K562 (cell line): ENCODE data around the gene LRGUK. TPM values are rescaled to one million over a fixed set of nuclear protein-coding genes. Genes with fewer than 3 reads are reported as not detected.
A peak's percentile ranks its signal among the peaks of the same experiment; 100 is the strongest.

Source experiments
- ATAC-seq: fragments of 200-7000 bp; cut with Tn5 transposase; 3 replicates; pipeline ENCODE4 v1.9.1; 2020; ENCODE audit warnings: moderate library complexity
- BruUV-seq: library from RNA; stranded (reverse); fragments of 400-500 nt; replicated peaks from 2 replicates; lab custom pipeline; 2021; lab: Mats Ljungman, UMichigan
- CTCF ChIA-PET: fragments of 300-600 bp; formaldehyde crosslinking; extraction: SDS; loops from one replicate; lab custom pipeline; 2021; ENCODE audit warnings: low intra/inter-chr PET ratio; lab: Yijun Ruan, JAX
- POLR2A ChIA-PET: fragments of 300-600, 350-650 bp; sonication (Branson Sonifier 250); formaldehyde crosslinking; extraction: SDS; loops from one replicate; lab custom pipeline; 2021; ENCODE audit warnings: antibody characterized with exemption, inconsistent platforms; lab: Yijun Ruan, JAX
- DNase-seq, 4 experiments: peaks; one replicate each; pipeline versions ENCODE4 v3.0.0 to v3.0.0-alpha.2; 2011 to 2018; ENCODE audit warnings: low spot score in 3 of 4, mixed read lengths in 3 of 4; ENCODE audit errors: extremely low read depth in 1 of 4
- FAIRE-seq: peaks from 2 replicates; lab custom pipeline; 2011; peaks lifted over from hg19 to GRCh38; lab: Jason Lieb, UNC
- H2AFZ ChIP-seq: 2 replicates; pipeline ENCODE4 v1.6.0; 2011; ENCODE audit warnings: low read depth, low read length, control low read depth, inconsistent platforms
- H3K27ac ChIP-seq: fragments of 200-600 bp; 3 replicates; pipeline ENCODE4 v1.8.0; 2011; ENCODE audit warnings: low read depth, mild to moderate bottlenecking, control low read depth, inconsistent platforms, low read length, moderate library complexity, mixed read lengths; ENCODE audit errors: extremely low read depth
- H3K27me3 ChIP-seq, 2 experiments: fragments of 300-600 bp in 1 of 2; 2 replicates in 1 of 2; 3 replicates in 1 of 2; pipeline versions ENCODE4 v1.6.0 to v1.8.0; 2011; ENCODE audit warnings: inconsistent platforms in 2 of 2, low read length in 2 of 2, mild to moderate bottlenecking in 1 of 2, mixed read lengths in 1 of 2, moderate library complexity in 1 of 2; ENCODE audit not compliant: control insufficient read depth in 2 of 2, insufficient read depth in 2 of 2
- H3K36me3 ChIP-seq: fragments of 300-600 bp; 3 replicates; pipeline ENCODE4 v1.8.0; 2011; ENCODE audit warnings: mild to moderate bottlenecking, low read length, inconsistent platforms; ENCODE audit not compliant: control insufficient read depth, insufficient read depth
- H3K4me1 ChIP-seq, 2 experiments: fragments of 200-600 bp in 1 of 2; replicated peaks in 1 of 2; 2 replicates in 1 of 2; 3 replicates in 1 of 2; pipeline versions ENCODE4 v1.5.1 to v1.8.0; 2011; ENCODE audit warnings: inconsistent platforms in 2 of 2, low read length in 2 of 2, mild to moderate bottlenecking in 1 of 2, mixed read lengths in 1 of 2, moderate library complexity in 1 of 2; ENCODE audit not compliant: control insufficient read depth in 2 of 2, insufficient read depth in 2 of 2
- H3K4me2 ChIP-seq: 2 replicates; pipeline ENCODE4 v1.6.1; 2011; ENCODE audit warnings: low read length, control low read depth, inconsistent platforms, mixed read lengths; ENCODE audit not compliant: insufficient read depth
- H3K4me3 ChIP-seq: fragments of 200-600 bp; sonication (generic), shearing (Covaris generic); 2 replicates; pipeline ENCODE4 v1.5.1; 2016; ENCODE audit warnings: control low read depth, inconsistent platforms
- H3K79me2 ChIP-seq: fragments of 200-600 bp; 3 replicates; pipeline ENCODE4 v1.8.0; 2011; ENCODE audit warnings: low read length, inconsistent platforms; ENCODE audit not compliant: control insufficient read depth, insufficient read depth
- H3K9ac ChIP-seq, 2 experiments: 2 replicates each; pipeline versions ENCODE4 v1.6.0 to v1.6.1; 2011; ENCODE audit warnings: low read depth in 2 of 2, low read length in 2 of 2, control low read depth in 1 of 2, inconsistent platforms in 1 of 2, mild to moderate bottlenecking in 1 of 2, mixed read lengths in 1 of 2; ENCODE audit not compliant: insufficient read depth in 1 of 2
- H3K9me1 ChIP-seq: one replicate; pipeline ENCODE4 v1.6.0; 2011; ENCODE audit warnings: inconsistent platforms, mild to moderate bottlenecking, low read length, moderate library complexity; ENCODE audit not compliant: control insufficient read depth, insufficient read depth
- H3K9me3 ChIP-seq: replicated peaks from 2 replicates; pipeline ENCODE4 v1.5.1; 2011; ENCODE audit warnings: low read depth, low read length, inconsistent platforms; ENCODE audit not compliant: control insufficient read depth, insufficient read depth
- H4K20me1 ChIP-seq: replicated peaks from 2 replicates; pipeline ENCODE4 v1.6.1; 2011; ENCODE audit warnings: low read length, inconsistent platforms, mixed read lengths; ENCODE audit not compliant: control insufficient read depth, insufficient read depth
- E2F5 ChIP-seq: sonication (generic); formaldehyde crosslinking; IDR thresholded peaks from 2 replicates; pipeline ENCODE4 v1.8.0; 2022; ENCODE audit warnings: mild to moderate bottlenecking, missing genetic modification reagents
- GTF2F1 ChIP-seq: IDR thresholded peaks from 2 replicates; pipeline ENCODE4 v1.6.1; 2011; ENCODE audit warnings: low read depth, low read length, improper control_type of control experiment
- IFI16 ChIP-seq: fragments of 250-450 bp; sonication (Bioruptor Pico); IDR thresholded peaks from 2 replicates; pipeline ENCODE4 v2.1.2; 2022; ENCODE audit warnings: mild to moderate bottlenecking, inconsistent platforms
- RBM34 ChIP-seq: fragments of 200-400 bp; formaldehyde crosslinking; IDR thresholded peaks from 2 replicates; pipeline ENCODE4 v1.6.1; 2018; ENCODE audit warnings: low read length, borderline replicate concordance; ENCODE audit not compliant: insufficient read depth
- TAF9B ChIP-seq: fragments of 450-650 bp; IDR thresholded peaks from 2 replicates; pipeline ENCODE4 v1.6.1; 2018; ENCODE audit warnings: mild to moderate bottlenecking; ENCODE audit not compliant: partially characterized antibody
- ZBTB43 ChIP-seq: sonication (generic); formaldehyde crosslinking; IDR thresholded peaks from 2 replicates; pipeline ENCODE4 v1.8.0; 2023; ENCODE audit warnings: mild to moderate bottlenecking, missing genetic modification reagents
- ZNF316 ChIP-seq: fragments of 450-650 bp; IDR thresholded peaks from 2 replicates; pipeline ENCODE4 v1.6.1; 2016
- ZNF318 ChIP-seq, 2 experiments: fragments of 450-650 bp; IDR thresholded peaks; 2 replicates each; pipeline ENCODE4 v1.6.1; 2016; ENCODE audit warnings: mild to moderate bottlenecking in 2 of 2, borderline replicate concordance in 1 of 2, low read depth in 1 of 2, moderate library complexity in 1 of 2
- WGBS: fragments of 100-300 bp; shearing (Covaris generic); methylation state at CpG from one replicate; pipeline ENCODE4 v1.1.6; 2016; ENCODE audit warnings: low coverage, mixed read lengths; ENCODE audit not compliant: insufficient coverage; ENCODE audit errors: missing lambda C conversion rate; 5-methylcytosine and 5-hydroxymethylcytosine counted together
- in situ Hi-C: fragments of 300-500 bp; cut with MboI; formaldehyde crosslinking; loops from 4 replicates; pipeline ENCODE4 v1.15.0; 2018; ENCODE audit warnings: inconsistent platforms, mixed read lengths
- intact Hi-C: fragments of 100-400 bp; cut with micrococcal nuclease; formaldehyde crosslinking; loops from 2 replicates; pipeline ENCODE4 v1.14.2; 2022
- polyA plus RNA-seq, 8 experiments: library from polyadenylated mRNA; depleted of rRNA in 4 of 8; stranded (reverse) in 5 of 8; unstranded in 3 of 8; fragments of >200 nt; fragmentation: Nextera tagmentation in 2 of 8; fragmentation: Illumina TruSeq in 1 of 8; extraction: Ambion mirVana in 2 of 8; extraction: Trizol in 1 of 8; gene quantifications; 2 replicates each; pipeline versions ENCODE4 v1.2.1 to v1.2.3, GENCODE V29; 2011 to 2014; ENCODE audit warnings: inconsistent platforms in 1 of 8, missing spikeins in 1 of 8
- total RNA-seq, 7 experiments: library from RNA; depleted of rRNA in 6 of 7; stranded (reverse); fragments of >200 nt in 6 of 7; fragmentation: Illumina TruSeq in 2 of 7; extraction: Trizol in 2 of 7; gene quantifications; 2 replicates each; pipeline versions ENCODE4 v1.2.1 to v1.2.3, GENCODE V29; 2011 to 2021; ENCODE audit warnings: low replicate concordance in 1 of 7
- TF ChIP-seq, protein P1 (sequence below): sonication (generic); formaldehyde crosslinking; IDR thresholded peaks from 2 replicates; pipeline ENCODE4 v1.8.1; 2023; ENCODE audit warnings: mild to moderate bottlenecking, missing genetic modification reagents
- TF ChIP-seq, protein P2 (sequence below): sonication (generic); formaldehyde crosslinking; IDR thresholded peaks from 2 replicates; pipeline ENCODE4 v1.9.0; 2022; ENCODE audit warnings: mild to moderate bottlenecking, missing genetic modification reagents

LRGUK gene
- total and polyA plus RNA-seq, 9 of the 15 experiments (the other 6 are each of a cell fraction or from before 2014, with no cell fraction given), result 0.04 to 0.33 (median 0.18) TPM

DNA sequence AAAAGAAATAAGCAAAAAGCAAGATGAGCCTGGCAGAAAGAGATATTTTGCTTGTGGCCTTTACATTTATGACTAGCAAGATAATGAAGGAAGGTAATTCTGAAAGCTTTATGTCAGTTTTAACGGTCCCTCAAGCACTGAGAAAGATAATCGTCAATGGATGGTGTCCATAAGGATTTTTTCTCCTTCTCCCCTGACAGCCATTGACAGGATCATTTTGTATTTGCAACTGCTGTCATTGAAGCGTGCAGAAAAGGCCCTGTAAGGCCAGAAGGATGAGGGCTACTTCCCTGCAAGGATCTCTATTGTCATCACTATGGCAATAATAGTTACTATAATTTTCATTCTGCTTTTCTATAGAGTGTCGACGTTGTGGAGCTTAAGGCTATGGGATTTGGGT lies 994 bp upstream of the LRGUK start:
- no peaks in the 10 kb centered on the region for H3K36me3 ChIP-seq
- CTCF ChIA-PET, result no interaction called here
- H3K4me3 ChIP-seq, result no peak overlapping the region
- no peak overlapping the region for H3K27ac ChIP-seq
- POLR2A ChIA-PET, result interaction anchor here (1.1 kb wide), 1 partner anchor 24 kb away, joined by 3 read pairs; no protein-coding TSS in a partner anchor
- no peaks in the 10 kb centered on the region for H3K9me1 ChIP-seq
- DNase-seq (no peak), ATAC-seq (no peak), FAIRE-seq (no peak)
- BruUV-seq, result no TSS peak
- no peaks in the 10 kb centered on the region for H4K20me1 ChIP-seq
- peak overlapping the region; percentile 32 for H3K4me2 ChIP-seq
- H3K79me2 ChIP-seq, result no peaks in the 10 kb centered on the region
- peaks cover 8 to 9% of the 10 kb centered on the region in 2 experiments; a peak in 2 of 5 replicates for H3K27me3 ChIP-seq
- H2AFZ ChIP-seq, result peak overlapping the region; percentile 57
- intact Hi-C loops (no loop called here), in situ Hi-C loops (no loop called here)
- H3K9ac ChIP-seq, result peak overlapping the region in 1 of 2 experiments; percentile 6; a peak in 1 of 4 replicates
- peaks cover 6 to 11% of the 10 kb centered on the region in 2 experiments; a peak in 3 of 5 replicates for H3K4me1 ChIP-seq
- WGBS, result 17% methylated on average over 5 of the region's 5 CpGs
- no peaks in the 10 kb centered on the region for H3K9me3 ChIP-seq
- no peak for TF ChIP-seq E2F5 (CRISPR knock-in tag)
- TF ChIP-seq ZNF316, result no peak
- TF ChIP-seq RBM34, result no peak
- TF ChIP-seq, protein P1, sequence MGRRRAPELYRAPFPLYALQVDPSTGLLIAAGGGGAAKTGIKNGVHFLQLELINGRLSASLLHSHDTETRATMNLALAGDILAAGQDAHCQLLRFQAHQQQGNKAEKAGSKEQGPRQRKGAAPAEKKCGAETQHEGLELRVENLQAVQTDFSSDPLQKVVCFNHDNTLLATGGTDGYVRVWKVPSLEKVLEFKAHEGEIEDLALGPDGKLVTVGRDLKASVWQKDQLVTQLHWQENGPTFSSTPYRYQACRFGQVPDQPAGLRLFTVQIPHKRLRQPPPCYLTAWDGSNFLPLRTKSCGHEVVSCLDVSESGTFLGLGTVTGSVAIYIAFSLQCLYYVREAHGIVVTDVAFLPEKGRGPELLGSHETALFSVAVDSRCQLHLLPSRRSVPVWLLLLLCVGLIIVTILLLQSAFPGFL (CRISPR knock-in tag), result no peak
- TF ChIP-seq IFI16 (CRISPR knock-in tag), result no peak
- no peak for TF ChIP-seq ZBTB43 (CRISPR knock-in tag)
- no peak for TF ChIP-seq TAF9B
- TF ChIP-seq GTF2F1, result no peak
- TF ChIP-seq ZNF318 (IDR thresholded peaks at IDR 0.05; ENCODE audit: borderline replicate concordance in 1 of 2, low read depth in 1 of 2), result no peak
- TF ChIP-seq, protein P2, sequence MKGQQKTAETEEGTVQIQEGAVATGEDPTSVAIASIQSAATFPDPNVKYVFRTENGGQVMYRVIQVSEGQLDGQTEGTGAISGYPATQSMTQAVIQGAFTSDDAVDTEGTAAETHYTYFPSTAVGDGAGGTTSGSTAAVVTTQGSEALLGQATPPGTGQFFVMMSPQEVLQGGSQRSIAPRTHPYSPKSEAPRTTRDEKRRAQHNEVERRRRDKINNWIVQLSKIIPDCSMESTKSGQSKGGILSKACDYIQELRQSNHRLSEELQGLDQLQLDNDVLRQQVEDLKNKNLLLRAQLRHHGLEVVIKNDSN (CRISPR knock-in tag), result no peak
